Prostate gland (tissue), 2 donors: ENCODE measurements around the gene ETS2.

Source experiments
- POLR2A ChIP-seq: fragments of 450-650 bp; IDR thresholded peaks from one replicate; pipeline ENCODE4 v1.6.1; 2016; ENCODE audit warnings: antibody characterized with exemption, mild to moderate bottlenecking
- TF ChIP-seq, protein P1 (sequence below), 4 experiments: fragments of 200-600 bp in 2 of 4; fragments of 450-650 bp in 2 of 4; sonication (generic) in 2 of 4; IDR thresholded peaks; 1 replicate in 3 of 4; 2 replicates in 1 of 4; pipeline ENCODE4 v1.5.1; 2016 to 2019; ENCODE audit warnings: antibody characterized with exemption in 4 of 4, mild to moderate bottlenecking in 2 of 4, moderate library complexity in 2 of 4

- TF ChIP-seq, protein P1, sequence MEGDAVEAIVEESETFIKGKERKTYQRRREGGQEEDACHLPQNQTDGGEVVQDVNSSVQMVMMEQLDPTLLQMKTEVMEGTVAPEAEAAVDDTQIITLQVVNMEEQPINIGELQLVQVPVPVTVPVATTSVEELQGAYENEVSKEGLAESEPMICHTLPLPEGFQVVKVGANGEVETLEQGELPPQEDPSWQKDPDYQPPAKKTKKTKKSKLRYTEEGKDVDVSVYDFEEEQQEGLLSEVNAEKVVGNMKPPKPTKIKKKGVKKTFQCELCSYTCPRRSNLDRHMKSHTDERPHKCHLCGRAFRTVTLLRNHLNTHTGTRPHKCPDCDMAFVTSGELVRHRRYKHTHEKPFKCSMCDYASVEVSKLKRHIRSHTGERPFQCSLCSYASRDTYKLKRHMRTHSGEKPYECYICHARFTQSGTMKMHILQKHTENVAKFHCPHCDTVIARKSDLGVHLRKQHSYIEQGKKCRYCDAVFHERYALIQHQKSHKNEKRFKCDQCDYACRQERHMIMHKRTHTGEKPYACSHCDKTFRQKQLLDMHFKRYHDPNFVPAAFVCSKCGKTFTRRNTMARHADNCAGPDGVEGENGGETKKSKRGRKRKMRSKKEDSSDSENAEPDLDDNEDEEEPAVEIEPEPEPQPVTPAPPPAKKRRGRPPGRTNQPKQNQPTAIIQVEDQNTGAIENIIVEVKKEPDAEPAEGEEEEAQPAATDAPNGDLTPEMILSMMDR (IDR thresholded peaks at IDR 0.05) = no peak
- TF ChIP-seq POLR2A = no peak
These were observed 51.6 kb downstream of the ETS2 start for GRCh38 chr21:38857152-38857825.
